Measurements from ENCODE around the gene SYNDIG1.

SYNDIG1 gene

GRCh38 chr20:24640686-24641085 is 171.3 kb downstream of the SYNDIG1 start:
- no peak for DNase-seq

DNA sequence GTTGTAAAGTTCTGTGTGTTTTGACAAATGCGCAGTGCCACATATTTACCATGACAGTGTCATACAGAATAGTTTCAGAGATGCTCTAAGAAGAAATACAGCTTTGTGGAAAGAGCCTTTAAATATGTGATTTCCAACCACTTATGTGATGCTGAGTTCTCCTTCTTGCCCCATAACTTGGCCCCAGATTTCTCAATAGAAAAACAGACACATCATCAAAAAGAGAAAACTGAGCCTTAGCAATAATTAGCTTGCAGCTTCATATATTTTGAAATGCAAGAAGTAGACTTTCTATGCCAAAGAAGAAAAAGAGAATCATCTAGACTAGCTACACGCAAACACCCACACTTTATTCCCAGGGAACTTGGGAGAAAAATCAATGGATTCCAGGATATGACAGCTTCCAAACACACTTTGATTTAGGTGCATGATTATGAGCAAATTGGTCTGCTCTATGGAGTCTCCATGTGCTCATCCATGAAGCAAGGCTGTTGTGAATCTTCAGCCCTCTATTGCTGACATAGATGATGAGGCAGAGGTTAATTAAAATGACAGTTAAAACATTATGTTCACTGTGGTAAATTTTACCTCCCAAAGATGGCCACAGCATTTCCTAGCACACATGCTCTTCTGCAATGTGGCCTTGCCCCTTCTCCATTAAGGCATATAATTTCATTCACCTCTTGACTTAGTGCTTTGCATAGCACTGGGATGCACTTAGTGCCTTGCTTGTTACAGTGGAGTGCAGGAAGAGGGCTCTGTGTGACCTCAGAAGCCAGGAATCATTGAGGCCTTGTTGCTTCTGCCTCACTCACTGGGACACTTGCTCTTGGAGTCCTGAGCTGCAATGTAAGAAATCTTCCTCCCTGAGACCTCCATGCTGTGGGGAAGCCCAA is 174.6 kb downstream of the SYNDIG1 start:
- no peak for DNase-seq

- no peak for DNase-seq
Measured at GRCh38 chr20:24646321-24646720, 176.9 kb downstream of the SYNDIG1 start.

DNA sequence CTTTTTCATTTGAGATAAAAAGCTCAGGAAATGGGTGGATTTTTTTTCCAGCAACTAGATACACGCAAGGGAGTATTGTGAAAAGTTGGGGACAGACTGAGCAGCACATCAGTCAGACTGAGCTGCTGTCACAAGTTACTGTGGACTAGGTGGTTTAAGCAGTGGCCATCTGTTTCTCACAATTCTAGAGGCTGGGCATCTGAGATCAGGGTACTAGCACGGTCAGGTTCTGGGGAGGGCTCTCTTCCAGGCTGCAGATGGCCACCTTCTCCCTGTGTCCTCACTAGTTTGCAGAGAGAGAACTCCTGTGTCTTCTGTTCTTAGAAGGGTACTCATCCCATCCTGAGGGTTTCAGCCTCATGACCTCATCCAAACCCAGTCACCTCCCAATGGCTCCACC is 178.3 kb downstream of the SYNDIG1 start:
- no peak for DNase-seq

DNA sequence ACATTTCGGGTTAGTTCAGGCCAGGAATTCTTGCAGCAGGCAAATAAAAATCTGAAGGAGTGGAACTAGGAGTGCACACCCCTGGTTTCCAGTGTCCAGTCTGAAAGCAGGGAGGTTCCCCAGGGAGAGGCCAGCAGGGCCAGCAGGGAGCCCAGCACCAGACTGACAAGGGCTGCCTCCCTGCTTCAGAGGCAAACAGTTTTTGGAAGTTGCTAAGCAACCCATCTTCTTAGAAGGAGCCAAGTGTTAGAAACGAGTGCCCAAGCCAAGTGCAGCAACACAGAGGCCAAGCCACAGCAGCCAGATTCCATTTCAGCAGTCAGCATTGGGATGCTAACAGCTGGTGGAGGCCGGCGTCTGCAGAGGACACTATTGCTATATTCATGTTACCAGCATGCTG is 179.1 kb downstream of the SYNDIG1 start:
- no peak for DNase-seq

- DNase-seq: no peak
Measured at GRCh38 chr20:24648919-24649318, 179.5 kb downstream of the SYNDIG1 start.

- no peak for DNase-seq
Measured at GRCh38 chr20:24649787-24650490, 180.5 kb downstream of the SYNDIG1 start.

DNA sequence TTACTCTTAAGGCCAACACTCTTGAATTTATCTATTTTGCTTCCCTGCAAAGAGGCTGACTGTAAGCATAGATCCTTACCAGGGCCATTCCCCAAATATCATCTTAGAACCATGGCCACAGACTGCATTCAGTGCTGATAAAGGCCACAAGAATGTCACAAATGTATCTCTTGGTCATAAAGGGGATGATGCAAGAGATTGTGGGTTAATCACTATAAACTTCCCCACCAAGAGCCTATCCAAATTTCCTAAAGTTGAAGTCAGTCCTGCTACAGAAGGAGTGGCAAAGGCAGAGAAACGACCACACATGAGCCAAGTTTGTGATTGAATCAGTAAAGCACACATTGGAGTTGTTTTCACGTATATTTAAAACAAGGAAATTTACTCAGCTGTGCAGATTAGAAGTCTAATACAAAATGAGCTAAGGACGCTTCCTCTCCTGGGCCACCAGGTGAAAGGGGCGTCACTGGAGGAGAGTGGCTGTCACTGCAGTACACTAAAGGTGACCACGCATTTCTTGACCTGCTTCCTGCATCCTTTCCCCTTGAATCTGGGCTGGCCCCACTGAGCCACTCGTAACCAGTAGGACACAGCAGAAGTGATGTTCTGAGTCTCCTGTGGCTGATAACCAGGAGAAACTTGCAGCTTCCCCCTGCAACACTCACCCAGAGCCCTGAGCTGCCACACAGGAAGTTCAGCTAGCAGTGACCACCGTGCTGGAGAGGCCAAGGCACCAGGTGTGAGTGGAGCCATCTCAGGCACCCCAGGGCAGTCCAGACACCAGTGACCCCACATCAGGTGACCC is 181.9 kb downstream of the SYNDIG1 start:
- no peak for DNase-seq

DNA sequence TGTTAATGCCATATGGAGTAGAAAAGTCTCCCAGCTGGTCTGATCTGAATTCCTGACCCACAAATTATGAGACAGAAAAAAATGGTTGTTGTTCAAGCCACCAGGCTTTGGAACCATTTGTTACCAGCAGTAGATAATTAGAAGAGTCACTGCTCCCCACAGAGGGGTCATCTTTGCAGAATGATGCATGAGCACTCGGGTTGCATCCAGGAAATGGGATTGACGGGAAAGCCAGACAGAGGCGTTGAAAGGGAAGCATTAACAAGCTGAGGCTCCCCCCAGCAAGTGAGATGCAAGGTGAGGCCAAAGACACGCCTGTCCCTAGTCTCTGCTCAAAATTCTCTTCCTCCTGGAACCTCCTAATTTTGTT is 182.5 kb downstream of the SYNDIG1 start:
- no peak for DNase-seq

DNA sequence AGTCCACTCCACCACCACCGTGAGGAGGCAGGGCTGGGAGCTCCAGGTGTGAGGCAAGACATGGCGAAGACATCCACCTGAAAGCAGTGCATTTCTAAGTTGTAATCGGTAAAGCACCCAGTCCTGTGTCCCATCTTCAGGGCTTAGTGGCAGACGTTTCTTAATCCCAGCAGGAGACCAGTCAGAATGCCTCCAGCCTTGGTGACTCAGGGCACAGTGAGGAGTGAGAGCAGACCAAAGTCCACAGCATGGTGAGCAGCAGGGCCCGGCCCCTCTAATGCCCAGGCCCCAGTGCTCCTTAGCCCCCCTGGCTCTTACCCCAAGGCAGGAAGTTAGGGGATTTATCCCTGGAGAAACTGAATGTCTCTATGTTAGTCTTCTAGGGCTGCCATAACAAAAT is 183.9 kb downstream of the SYNDIG1 start:
- DNase-seq: no peak

- no peak for DNase-seq
Measured at GRCh38 chr20:24654425-24654824, 185.0 kb downstream of the SYNDIG1 start.

DNA sequence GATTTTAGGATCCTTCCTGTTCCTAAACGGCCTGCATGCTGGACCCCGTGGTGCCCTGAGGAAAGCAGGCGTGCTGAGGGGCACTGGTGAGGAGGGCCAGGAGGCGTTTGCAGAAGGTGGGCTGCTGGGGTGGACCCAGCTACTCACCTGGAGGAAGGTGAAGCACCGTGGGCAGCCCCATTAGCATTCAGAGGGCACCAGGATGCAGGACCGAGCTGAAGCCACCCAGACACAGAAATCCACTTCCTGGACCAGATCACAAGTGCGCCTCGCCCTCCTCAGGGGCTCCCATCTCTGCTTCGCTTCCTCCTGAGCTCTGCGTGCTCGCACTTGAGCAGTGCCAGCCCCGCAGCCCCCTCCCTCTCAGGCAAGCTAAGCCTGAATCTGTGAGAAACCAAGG is 187.0 kb downstream of the SYNDIG1 start:
- no peak for DNase-seq

GRCh38 chr20:24657196-24657595 is 187.8 kb downstream of the SYNDIG1 start:
- DNase-seq: no peak

DNA sequence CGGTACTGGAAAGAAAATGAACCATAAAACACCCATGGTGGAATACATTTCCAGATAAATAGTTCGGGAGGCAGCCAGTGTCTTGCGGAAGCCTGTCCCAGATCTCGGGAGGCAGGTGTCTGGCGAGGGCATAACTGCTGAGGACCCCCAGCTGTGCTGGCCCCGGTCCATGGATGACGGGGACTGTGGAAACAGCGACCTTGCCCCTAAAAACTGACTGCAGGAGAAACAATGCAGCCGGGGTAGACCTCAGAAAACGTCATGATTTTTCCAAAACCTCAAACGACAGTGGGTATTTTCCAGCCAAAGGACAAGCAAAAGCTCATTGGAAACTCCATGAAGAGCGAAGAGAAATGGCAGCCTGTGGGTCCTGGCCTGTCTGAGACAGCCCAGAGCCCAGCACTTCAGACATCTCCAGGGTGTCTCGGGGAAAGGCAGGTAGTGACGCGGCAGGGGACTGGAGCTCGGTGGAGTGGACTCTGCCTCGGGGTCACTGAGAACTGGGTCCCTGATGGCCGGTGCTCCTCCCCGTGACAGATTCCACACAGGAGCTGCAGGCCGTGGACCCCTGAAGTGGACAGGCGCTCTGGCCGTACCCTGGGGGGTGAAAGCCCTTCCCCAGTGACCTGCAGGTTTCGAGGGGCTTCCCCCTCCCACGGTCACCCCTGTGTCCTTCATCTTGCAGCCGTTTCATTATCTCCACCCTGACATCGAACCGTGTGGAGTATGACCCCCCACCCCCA is 188.6 kb downstream of the SYNDIG1 start:
- DNase-seq: no peak

- peak; percentile 40 for DNase-seq
Measured at GRCh38 chr20:24658920-24659660, 189.7 kb downstream of the SYNDIG1 start.

- DNase-seq: no peak
Measured at GRCh38 chr20:24659835-24660234, 190.4 kb downstream of the SYNDIG1 start.

DNA sequence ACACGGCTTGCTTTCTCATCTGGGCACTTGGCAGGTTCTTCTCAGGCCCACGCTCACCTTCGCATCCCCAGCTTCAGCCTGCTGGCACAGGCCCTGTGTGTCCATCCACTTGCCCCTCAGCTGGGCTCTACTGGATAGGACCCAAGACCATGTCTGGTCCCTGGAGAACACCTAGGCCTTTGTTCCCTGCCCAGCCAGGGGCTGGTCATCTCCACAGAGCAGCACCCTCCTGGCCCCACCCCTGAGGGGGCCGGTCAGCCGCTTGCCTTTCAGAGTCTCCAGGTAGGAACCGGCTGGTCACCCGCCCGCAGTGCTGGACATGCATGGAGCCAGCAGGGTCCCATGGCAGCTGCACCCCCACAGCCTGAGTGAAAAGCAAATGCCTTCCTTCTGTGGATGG is 191.2 kb downstream of the SYNDIG1 start:
- no peak for DNase-seq

- DNase-seq: no peak
Measured at GRCh38 chr20:24661255-24661654, 191.8 kb downstream of the SYNDIG1 start.

- peak; percentile 12 for DNase-seq
Measured at GRCh38 chr20:24662322-24662721, 192.9 kb downstream of the SYNDIG1 start.

DNA sequence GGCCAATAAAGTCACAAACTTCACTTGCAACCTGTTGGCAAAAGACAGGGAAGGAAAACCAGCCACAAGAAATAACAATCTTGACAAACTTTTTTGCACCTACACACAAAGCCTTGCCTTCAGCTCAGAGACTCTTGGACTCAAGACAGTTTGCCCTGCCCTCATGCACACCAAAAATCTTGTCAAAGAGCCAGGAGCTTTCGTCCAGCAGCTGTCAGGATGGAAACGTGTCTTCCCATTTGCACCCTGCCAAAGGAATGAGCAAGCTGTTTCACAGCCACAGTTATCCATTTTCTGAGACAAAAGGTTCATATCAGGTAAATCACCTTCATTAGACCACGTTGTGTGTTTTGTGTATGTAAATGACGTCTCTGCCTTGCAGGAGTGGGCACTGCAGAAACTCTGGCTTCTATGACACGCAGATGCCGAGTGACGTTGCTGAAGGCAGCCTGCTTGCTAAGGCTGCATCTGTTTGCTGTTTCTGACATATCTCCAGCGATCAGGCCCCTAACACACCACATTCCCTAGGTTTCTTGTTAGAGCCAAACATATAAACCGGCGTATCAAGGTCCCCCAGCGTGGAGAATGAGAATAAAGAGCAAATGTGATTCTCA is 193.4 kb downstream of the SYNDIG1 start:
- peak; percentile 28 for DNase-seq

- no peak for DNase-seq
Measured at GRCh38 chr20:24663496-24663895, 194.1 kb downstream of the SYNDIG1 start.

All from NCI-H1694 treated with DMSO at 0.1 percent for 48 hours (cell line).